H1 (cell line): ENCODE measurements around the gene ITPR1. TPM values are rescaled to one million over a fixed set of nuclear protein-coding genes. Genes with fewer than 3 reads are reported as not detected.
A peak's percentile ranks its signal among the peaks of the same experiment; 100 is the strongest.

Source experiments
- CTCF ChIA-PET: fragments of 300-600 bp; sonication (Branson Sonifier 250); formaldehyde crosslinking; loops from one replicate; lab custom pipeline; 2021; ENCODE audit not compliant: partially characterized antibody; lab: Charles Lee
- POLR2A ChIA-PET: fragments of 300-600 bp; sonication (Branson Sonifier 250); formaldehyde crosslinking; loops from one replicate; lab custom pipeline; 2021; ENCODE audit warnings: inconsistent platforms; ENCODE audit not compliant: partially characterized antibody; lab: Charles Lee
- DNase-seq, 2 experiments: peaks; one replicate each; pipeline versions ENCODE4 v3.0.0 to v3.0.0-alpha.2; 2010 to 2022; ENCODE audit warnings: low spot score in 2 of 2, low read depth in 1 of 2, mixed read lengths in 1 of 2
- FAIRE-seq: peaks from 2 replicates; lab custom pipeline; 2011; peaks lifted over from hg19 to GRCh38; lab: Jason Lieb, UNC
- H2AFZ ChIP-seq: 2 replicates; pipeline ENCODE4 v1.8.1; 2012; ENCODE audit warnings: low read length, inconsistent platforms
- H2AK5ac ChIP-seq: 2 replicates; pipeline ENCODE4 v1.6.1; 2013; ENCODE audit warnings: low read depth, low read length
- H2BK120ac ChIP-seq: replicated peaks from 2 replicates; pipeline ENCODE3; 2013; ENCODE audit warnings: low read depth, low read length, inconsistent platforms
- H2BK12ac ChIP-seq: 2 replicates; pipeline ENCODE4 v1.6.1; 2013; ENCODE audit warnings: low read depth, low read length
- H2BK15ac ChIP-seq: 2 replicates; pipeline ENCODE4 v1.6.1; 2013; ENCODE audit warnings: low read length
- H2BK20ac ChIP-seq: 2 replicates; pipeline ENCODE4 v1.6.1; 2013; ENCODE audit warnings: low read length
- H2BK5ac ChIP-seq: 2 replicates; pipeline ENCODE4 v1.6.1; 2013; ENCODE audit warnings: low read depth, low read length
- H3K14ac ChIP-seq: 2 replicates; pipeline ENCODE4 v1.6.1; 2013; ENCODE audit warnings: inconsistent platforms; ENCODE audit not compliant: insufficient read length
- H3K18ac ChIP-seq: 2 replicates; pipeline ENCODE4 v1.6.1; 2013; ENCODE audit warnings: low read length; ENCODE audit errors: extremely low read depth
- H3K23ac ChIP-seq: 2 replicates; pipeline ENCODE4 v1.6.1; 2013; ENCODE audit warnings: inconsistent platforms; ENCODE audit not compliant: insufficient read length
- H3K23me2 ChIP-seq: 2 replicates; pipeline ENCODE4 v1.6.1; 2013; ENCODE audit warnings: low read depth, low read length
- H3K27ac ChIP-seq: 2 replicates; pipeline ENCODE4 v1.6.1; 2011; ENCODE audit warnings: low read depth, low read length, inconsistent platforms
- H3K27me3 ChIP-seq, 4 experiments: replicated peaks in 1 of 4; 1 replicate in 1 of 4; 2 replicates in 3 of 4; pipeline versions ENCODE4 v1.6.1 to v1.8.1; 2011 to 2013; ENCODE audit warnings: low read length in 3 of 4, mild to moderate bottlenecking in 3 of 4, inconsistent platforms in 2 of 4, mixed read lengths in 2 of 4, moderate library complexity in 1 of 4; ENCODE audit not compliant: control insufficient read depth in 3 of 4, insufficient read depth in 3 of 4; ENCODE audit errors: extremely low read depth in 1 of 4
- H3K36me3 ChIP-seq, 4 experiments: 2 replicates each; pipeline versions ENCODE4 v1.6.1 to v1.8.1; 2011 to 2013; ENCODE audit warnings: mild to moderate bottlenecking in 4 of 4, low read length in 3 of 4, moderate library complexity in 2 of 4, control low read depth in 1 of 4, inconsistent platforms in 1 of 4; ENCODE audit not compliant: insufficient read depth in 4 of 4, control insufficient read depth in 2 of 4
- H3K4ac ChIP-seq: replicated peaks from 2 replicates; pipeline ENCODE3; 2013; ENCODE audit warnings: low read length, low read depth, mixed read lengths, inconsistent platforms; ENCODE audit not compliant: insufficient read length
- H3K4me1 ChIP-seq, 4 experiments: replicated peaks in 1 of 4; 1 replicate in 1 of 4; 2 replicates in 3 of 4; pipeline versions ENCODE4 v1.6.1 to v1.8.1; 2011 to 2013; ENCODE audit warnings: low read length in 3 of 4, inconsistent platforms in 2 of 4, mixed read lengths in 1 of 4; ENCODE audit not compliant: insufficient read depth in 4 of 4, control insufficient read depth in 3 of 4
- H3K4me2 ChIP-seq, 2 experiments: 2 replicates each; pipeline versions ENCODE4 v1.6.1 to v1.8.1; 2011 to 2013; ENCODE audit warnings: low read depth in 2 of 2, low read length in 2 of 2, control low read depth in 1 of 2, inconsistent platforms in 1 of 2, mild to moderate bottlenecking in 1 of 2; ENCODE audit not compliant: insufficient read depth in 1 of 2
- H3K4me3 ChIP-seq, 4 experiments: fragments of 200-600, 300-600 bp in 1 of 4; sonication (generic), shearing (Covaris generic), sonication (Bioruptor Twin) in 1 of 4; 2 replicates each; pipeline versions ENCODE4 v1.5.1 to v1.8.1; 2011 to 2016; ENCODE audit warnings: low read length in 4 of 4, low read depth in 3 of 4, control low read depth in 2 of 4, inconsistent platforms in 2 of 4, mild to moderate bottlenecking in 2 of 4, mixed read lengths in 1 of 4, moderate library complexity in 1 of 4; ENCODE audit not compliant: insufficient read depth in 2 of 4; ENCODE audit errors: extremely low read depth in 1 of 4
- H3K56ac ChIP-seq: replicated peaks from 2 replicates; pipeline ENCODE3; 2013; ENCODE audit warnings: low read depth, mild to moderate bottlenecking, mixed read lengths, low read length, inconsistent platforms; ENCODE audit not compliant: insufficient read length
- H3K79me1 ChIP-seq: 2 replicates; pipeline ENCODE4 v1.6.1; 2013; ENCODE audit warnings: low read depth, low read length, control low read depth
- H3K79me2 ChIP-seq, 2 experiments: 2 replicates each; pipeline versions ENCODE4 v1.6.1 to v1.8.1; 2012 to 2013; ENCODE audit warnings: low read length in 2 of 2, mild to moderate bottlenecking in 2 of 2, inconsistent platforms in 1 of 2; ENCODE audit not compliant: insufficient read depth in 2 of 2, control insufficient read depth in 1 of 2
- H3K9ac ChIP-seq, 4 experiments: replicated peaks in 1 of 4; 1 replicate in 1 of 4; 2 replicates in 3 of 4; pipeline versions ENCODE4 v1.6.1 to v1.8.1; 2011 to 2013; ENCODE audit warnings: low read depth in 3 of 4, low read length in 3 of 4, control low read depth in 2 of 4, mild to moderate bottlenecking in 2 of 4, moderate library complexity in 2 of 4, inconsistent platforms in 1 of 4; ENCODE audit errors: extremely low read depth in 1 of 4
- H3K9me3 ChIP-seq, 2 experiments: 2 replicates each; pipeline versions ENCODE4 v1.6.1 to v1.8.1; 2012 to 2013; ENCODE audit warnings: mild to moderate bottlenecking in 2 of 2, moderate library complexity in 2 of 2, control low read depth in 1 of 2, inconsistent platforms in 1 of 2, low read depth in 1 of 2, low read length in 1 of 2, mixed read lengths in 1 of 2; ENCODE audit not compliant: insufficient read depth in 2 of 2
- H4K20me1 ChIP-seq, 2 experiments: replicated peaks in 1 of 2; 2 replicates each; pipeline versions ENCODE3 to v1.8.1; 2011 to 2013; ENCODE audit warnings: inconsistent platforms in 2 of 2, low read length in 2 of 2, mild to moderate bottlenecking in 1 of 2; ENCODE audit not compliant: insufficient read depth in 2 of 2, control insufficient read depth in 1 of 2
- H4K5ac ChIP-seq: 2 replicates; pipeline ENCODE4 v1.6.1; 2013; ENCODE audit warnings: low read length, low read depth, mixed read lengths, inconsistent platforms; ENCODE audit not compliant: insufficient read length
- H4K8ac ChIP-seq: 2 replicates; pipeline ENCODE4 v1.8.0; 2013; ENCODE audit warnings: mild to moderate bottlenecking, moderate library complexity, low read length, inconsistent platforms; ENCODE audit not compliant: insufficient read depth; ENCODE audit errors: extremely low read depth
- H4K91ac ChIP-seq: replicated peaks from 2 replicates; pipeline ENCODE3; 2013; ENCODE audit warnings: low read length, mixed read lengths, inconsistent platforms; ENCODE audit not compliant: insufficient read length
- BRCA1 ChIP-seq: IDR thresholded peaks from 2 replicates; pipeline ENCODE4 v1.6.1; 2012; ENCODE audit warnings: low read depth, low read length, improper control_type of control experiment
- E2F6 ChIP-seq: IDR thresholded peaks from 2 replicates; pipeline ENCODE4 v1.6.1; 2012; ENCODE audit warnings: inconsistent platforms
- EZH2 ChIP-seq: fragments of 200-600 bp; sonication (generic); IDR thresholded peaks from 2 replicates; pipeline ENCODE4 v1.7.1; 2012; ENCODE audit warnings: low read depth, mild to moderate bottlenecking, moderate library complexity, low read length, inconsistent platforms; ENCODE audit not compliant: severe bottlenecking
- KDM4A ChIP-seq: IDR thresholded peaks from one replicate; pipeline ENCODE4 v1.7.1; 2012; ENCODE audit warnings: low read depth, mild to moderate bottlenecking, moderate library complexity, low read length, inconsistent platforms; ENCODE audit not compliant: severe bottlenecking
- KDM5A ChIP-seq: fragments of 200-600 bp; IDR thresholded peaks from 2 replicates; pipeline ENCODE4 v1.7.1; 2012; ENCODE audit warnings: mild to moderate bottlenecking, low read length, inconsistent platforms, mixed read lengths
- SIN3A ChIP-seq, 2 experiments: IDR thresholded peaks in 1 of 2; conservative IDR thresholded peaks in 1 of 2; 2 replicates each; pipeline ENCODE4 v1.6.1; 2011 to 2012; ENCODE audit warnings: low read length in 2 of 2, improper control_type of control experiment in 1 of 2, low read depth in 1 of 2, mild to moderate bottlenecking in 1 of 2
- SIX5 ChIP-seq: IDR thresholded peaks from 2 replicates; pipeline ENCODE4 v1.6.1; 2011; ENCODE audit warnings: mild to moderate bottlenecking, low read depth, low read length
- WGBS, 2 experiments: shearing (Covaris generic) in 1 of 2; methylation state at CpG; one replicate each; pipeline versions ENCODE4 v1.1.6 to v1.1.7; 2013 to 2015; ENCODE audit warnings: low lambda C conversion rate in 2 of 2, mixed read lengths in 2 of 2, inconsistent platforms in 1 of 2, low coverage in 1 of 2, missing lambda C conversion rate in 1 of 2; ENCODE audit not compliant: insufficient replicate concordance in 2 of 2, insufficient coverage in 1 of 2, insufficient read length in 1 of 2; ENCODE audit errors: extremely low coverage in 1 of 2, missing lambda C conversion rate in 1 of 2; 5-methylcytosine and 5-hydroxymethylcytosine counted together
- polyA plus RNA-seq, 7 experiments: library from polyadenylated mRNA; depleted of rRNA in 3 of 7; stranded (reverse) in 5 of 7; unstranded in 2 of 7; fragments of >200 nt in 5 of 7; fragments of 200-250 nt in 2 of 7; gene quantifications; 1 replicate in 5 of 7; 2 replicates in 1 of 7; 4 replicates in 1 of 7; pipeline versions ENCODE4 v1.2.1 to v1.2.3, GENCODE V29; 2011 to 2013; ENCODE audit warnings: missing spikeins in 2 of 7, mixed read lengths in 2 of 7
- total RNA-seq: library from RNA; stranded (reverse); fragmentation: NEBNext Ultra II Directional; extraction: Animal tissue kit (Norgen Biotek cat#: 25700); gene quantifications from 2 replicates; pipeline ENCODE4 v1.2.1, GENCODE V29; 2021
- TF ChIP-seq, protein P1 (sequence below): IDR thresholded peaks from 2 replicates; pipeline ENCODE4 v1.6.1; 2011; ENCODE audit warnings: low read depth, mild to moderate bottlenecking, low read length; ENCODE audit not compliant: insufficient read depth
- TF ChIP-seq, protein P2 (sequence below): IDR thresholded peaks from 2 replicates; pipeline ENCODE4 v1.6.1; 2012; ENCODE audit warnings: inconsistent platforms

Gene ITPR1
- total and polyA plus RNA-seq, 2 of the 8 experiments (the other 6 are each of a cell fraction or from before 2014, with no cell fraction given) = 2.5 to 16.3 TPM

DNA sequence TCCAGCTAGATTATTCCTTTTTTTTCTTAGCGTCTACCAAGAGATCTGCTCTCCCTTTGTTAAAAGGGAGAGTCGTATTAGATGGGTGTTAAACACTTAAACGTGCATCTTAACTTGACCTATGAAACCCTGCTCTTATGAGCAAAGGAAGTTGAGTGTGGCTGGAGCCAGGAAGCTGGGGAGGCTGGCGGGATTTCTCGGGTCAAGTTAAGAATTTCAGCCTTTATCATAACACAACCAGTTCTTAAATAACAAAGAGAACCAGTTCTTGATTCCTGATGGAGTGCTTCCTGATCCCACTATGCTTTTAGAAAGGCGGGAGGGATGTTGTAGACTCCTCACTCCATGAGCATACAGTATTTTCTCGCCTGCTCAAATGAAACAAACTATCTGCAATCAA lies 215.1 kb downstream of the ITPR1 start:
- Histone ChIP-seq H4K5ac (no peak overlapping the region), H4K8ac (no peak overlapping the region), H3K79me1 (no peaks in the 10 kb centered on the region), H3K4me1 (peaks cover 0 to 13% (median 8%) of the 10 kb centered on the region in 4 experiments; a peak in 5 of 7 replicates), H3K18ac (no peak overlapping the region), H3K27me3 (no peaks in the 10 kb centered on the region), H3K9ac (no peak overlapping the region), H3K23me2 (no peaks in the 10 kb centered on the region), H3K27ac (no peak overlapping the region), H2BK20ac (no peak overlapping the region), H3K4me2 (peak overlapping the region in 1 of 2 experiments; percentile 18; a peak in 1 of 4 replicates), H4K91ac (no peak overlapping the region), H3K4ac (no peak overlapping the region), H3K14ac (no peak overlapping the region), H2AFZ (no peak overlapping the region), H3K9me3 (no peaks in the 10 kb centered on the region), H3K4me3 (no peak overlapping the region), H3K79me2 (no peaks in the 10 kb centered on the region), H4K20me1 (no peaks in the 10 kb centered on the region), H3K56ac (no peak overlapping the region), H2BK12ac (no peak overlapping the region), H3K36me3 (no peaks in the 10 kb centered on the region), H2AK5ac (no peak overlapping the region), H3K23ac (no peak overlapping the region), H2BK5ac (no peak overlapping the region), H2BK15ac (no peak overlapping the region), H2BK120ac (peak overlapping the region; percentile 60)
- TF ChIP-seq EZH2 (no peak), KDM4A (no peak), E2F6 (no peak), SIN3A (conservative IDR thresholded peaks at IDR 0.05 in 1 of 2, IDR thresholded peaks at IDR 0.05 in 1 of 2; ENCODE audit: low read depth in 1 of 2, low read length in 2 of 2) (no peak), BRCA1 (no peak), SIX5 (no peak), KDM5A (no peak)
- TF ChIP-seq, protein P1, sequence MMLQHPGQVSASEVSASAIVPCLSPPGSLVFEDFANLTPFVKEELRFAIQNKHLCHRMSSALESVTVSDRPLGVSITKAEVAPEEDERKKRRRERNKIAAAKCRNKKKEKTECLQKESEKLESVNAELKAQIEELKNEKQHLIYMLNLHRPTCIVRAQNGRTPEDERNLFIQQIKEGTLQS = no peak
- TF ChIP-seq, protein P2, sequence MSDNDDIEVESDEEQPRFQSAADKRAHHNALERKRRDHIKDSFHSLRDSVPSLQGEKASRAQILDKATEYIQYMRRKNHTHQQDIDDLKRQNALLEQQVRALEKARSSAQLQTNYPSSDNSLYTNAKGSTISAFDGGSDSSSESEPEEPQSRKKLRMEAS = no peak
- POLR2A ChIA-PET = no interaction called here
- CTCF ChIA-PET = interaction anchor here (1.2 kb wide), 2 partner anchors 12 to 268 kb away, joined by 4 to 5 read pairs; no protein-coding TSS in a partner anchor
- WGBS, 2 experiments = 49% methylated on average over 7 of the region's 7 CpGs; no CpG with 5 or more reads in 1 of the 2 experiments
- FAIRE-seq = no peak
- no peak for DNase-seq
